HG02571 (cell line): ENCODE data around the gene TLE4.

ENCODE experiments used
- ATAC-seq: cut with Tn5 transposase; IDR thresholded peaks from one replicate; pipeline ENCODE4 v1.9.1; 2021; ENCODE audit warnings: mild to moderate bottlenecking, moderate library complexity; ENCODE audit not compliant: unreplicated experiment

The TLE4 gene

DNA sequence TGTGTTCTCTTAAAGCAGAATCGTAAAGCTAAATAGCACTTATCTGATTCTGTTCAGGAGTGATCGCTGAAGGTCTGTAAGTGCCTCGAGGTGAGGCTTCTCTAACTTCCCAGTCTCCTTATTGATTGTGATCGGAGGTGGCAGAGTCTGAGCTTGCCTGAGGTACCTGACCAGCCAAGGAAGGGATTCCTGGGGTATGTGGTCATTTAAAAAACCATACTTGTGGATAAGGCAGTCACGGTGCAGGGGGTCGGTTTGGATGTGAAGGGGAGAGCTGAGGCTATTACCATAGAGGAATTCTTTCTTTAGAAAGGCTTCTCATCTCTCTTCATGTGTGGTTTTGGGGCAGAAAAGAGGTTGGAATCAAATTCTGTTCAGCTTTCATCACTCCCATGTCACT is 193.7 kb downstream of the TLE4 start:
- ATAC-seq = no peak

GRCh38 chr9:79766091-79766490 is 194.3 kb downstream of the TLE4 start:
- no peak for ATAC-seq

GRCh38 chr9:79768194-79768593 is 196.4 kb downstream of the TLE4 start:
- ATAC-seq = no peak

GRCh38 chr9:79769476-79770275 is 197.9 kb downstream of the TLE4 start:
- no peak for ATAC-seq

- no peak for ATAC-seq
These were observed 202.6 kb downstream of the TLE4 start for GRCh38 chr9:79774356-79774755.
